ENCODE measurements around the gene LGALS1.

GRCh38 chr22:37710675-37711074, 35.2 kb downstream of the LGALS1 start:
- TF ChIP-seq CTCF (conservative IDR thresholded peaks at IDR 0.05; ENCODE audit: low read depth, low read length), result no peak
- no peak for TF ChIP-seq EZH2 (IDR thresholded peaks at IDR 0.05; ENCODE audit: borderline replicate concordance, low read depth, low read length, poor library complexity, severe bottlenecking)

All from A673 (cell line).